RWPE2 (cell line): ENCODE data around the gene TMEM108.

Experiments
- ATAC-seq: fragments of 200-7000 bp; cut with Tn5 transposase; 3 replicates; pipeline ENCODE4 v1.9.1; 2021; ENCODE audit warnings: low read depth
- DNase-seq: peaks from one replicate; pipeline ENCODE4 v3.0.0-alpha.2; 2020; ENCODE audit warnings: low spot score
- H3K27ac ChIP-seq: fragments of 450-650 bp; 2 replicates; pipeline ENCODE4 v1.5.1; 2017; ENCODE audit warnings: mild to moderate bottlenecking; ENCODE audit not compliant: poor library complexity, severe bottlenecking
- H3K27me3 ChIP-seq: fragments of 250-450 bp; sonication (Bioruptor Pico); 2 replicates; pipeline ENCODE4 v1.5.1; 2021; ENCODE audit warnings: mild to moderate bottlenecking, moderate library complexity; ENCODE audit not compliant: insufficient read depth, poor library complexity, severe bottlenecking
- H3K36me3 ChIP-seq: fragments of 250-450 bp; sonication (Bioruptor Pico); 2 replicates; pipeline ENCODE4 v1.5.1; 2020; ENCODE audit warnings: low read depth, mild to moderate bottlenecking, moderate library complexity
- H3K4me1 ChIP-seq: fragments of 250-450 bp; sonication (Bioruptor Pico); 2 replicates; pipeline ENCODE4 v1.5.1; 2021; ENCODE audit warnings: mild to moderate bottlenecking, moderate library complexity; ENCODE audit not compliant: insufficient read depth, poor library complexity, severe bottlenecking
- H3K4me3 ChIP-seq: fragments of 250-450 bp; sonication (Bioruptor Pico); 2 replicates; pipeline ENCODE4 v1.5.1; 2021; ENCODE audit warnings: mild to moderate bottlenecking, moderate library complexity; ENCODE audit not compliant: severe bottlenecking
- H3K9me3 ChIP-seq: fragments of 250-450 bp; sonication (Bioruptor Pico); 2 replicates; pipeline ENCODE4 v1.5.1; 2021; ENCODE audit warnings: mild to moderate bottlenecking, moderate library complexity; ENCODE audit not compliant: severe bottlenecking
- CTCF ChIP-seq: fragments of 450-650 bp; IDR thresholded peaks from one replicate; pipeline ENCODE4 v1.5.1; 2017; ENCODE audit warnings: mild to moderate bottlenecking, moderate library complexity; ENCODE audit not compliant: poor library complexity, severe bottlenecking

The TMEM108 gene

GRCh38 chr3:133192363-133192945 is 154.3 kb downstream of the TMEM108 start:
- TF ChIP-seq CTCF = no peak

GRCh38 chr3:133192967-133193366 is 154.8 kb downstream of the TMEM108 start:
- no peak overlapping the region for H3K4me3 ChIP-seq
- H3K27me3 ChIP-seq = no peaks in the 10 kb centered on the region
- H3K9me3 ChIP-seq = no peaks in the 10 kb centered on the region
- no peak for DNase-seq
- ATAC-seq = no peak
- H3K27ac ChIP-seq = no peak overlapping the region
- no peaks in the 10 kb centered on the region for H3K4me1 ChIP-seq
- H3K36me3 ChIP-seq = no peaks in the 10 kb centered on the region
- TF ChIP-seq CTCF = no peak

More at GRCh38 chr3:133192363-133192945, 154.3 kb downstream of the TMEM108 start:
- DNase-seq = no peak
- H3K4me3 ChIP-seq = no peak overlapping the region
- no peaks in the 10 kb centered on the region for H3K9me3 ChIP-seq
- H3K27ac ChIP-seq = no peak overlapping the region
- H3K36me3 ChIP-seq = no peaks in the 10 kb centered on the region
- no peaks in the 10 kb centered on the region for H3K27me3 ChIP-seq
- H3K4me1 ChIP-seq = no peaks in the 10 kb centered on the region
- no peak for ATAC-seq

DNA sequence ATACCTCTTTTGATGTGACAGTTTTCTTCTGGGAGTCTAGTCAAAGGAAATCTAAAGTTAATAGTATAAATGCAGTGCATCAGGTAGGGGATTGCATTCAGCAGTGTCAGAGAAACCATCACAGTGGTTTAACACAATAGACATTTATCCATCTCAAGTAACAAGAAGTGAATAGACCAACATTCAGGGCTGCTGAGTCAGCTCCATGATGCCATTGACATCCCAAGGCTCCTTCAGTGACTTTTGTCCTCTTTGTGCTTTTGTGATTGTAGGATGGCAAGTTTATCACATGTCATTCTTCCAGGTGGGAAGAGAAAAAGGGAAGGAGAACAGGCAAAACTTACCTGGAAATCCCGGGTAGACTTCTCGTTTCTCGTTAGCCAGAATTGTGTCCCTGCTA is 158.3 kb downstream of the TMEM108 start:
- no peaks in the 10 kb centered on the region for H3K27me3 ChIP-seq
- ATAC-seq (no peak), DNase-seq (no peak)
- no peaks in the 10 kb centered on the region for H3K9me3 ChIP-seq
- H3K27ac ChIP-seq = no peak overlapping the region
- no peak overlapping the region for H3K4me3 ChIP-seq
- H3K4me1 ChIP-seq = no peaks in the 10 kb centered on the region
- no peak for TF ChIP-seq CTCF
- no peaks in the 10 kb centered on the region for H3K36me3 ChIP-seq

DNA sequence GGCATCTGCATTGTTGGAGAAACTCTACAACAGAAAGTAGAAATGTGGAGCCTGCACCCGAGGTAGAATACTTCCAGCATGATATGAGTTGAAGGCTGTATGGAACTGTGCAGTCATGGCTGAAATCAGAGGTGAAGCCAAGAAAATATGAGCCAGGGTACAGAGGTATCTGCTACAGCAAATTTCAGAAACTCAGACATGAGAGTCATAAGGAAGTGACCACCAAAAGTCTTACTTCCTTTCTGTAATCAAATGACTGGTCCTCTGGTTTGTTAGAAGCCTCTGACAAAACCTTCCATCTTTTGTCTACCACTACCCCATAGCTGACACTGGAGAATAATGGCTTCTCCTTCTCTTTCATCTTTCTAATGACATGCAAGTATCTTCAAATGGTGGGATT is 159.4 kb downstream of the TMEM108 start:
- DNase-seq (no peak), ATAC-seq (no peak)
- Histone ChIP-seq H3K27me3 (no peaks in the 10 kb centered on the region), H3K4me3 (no peak overlapping the region), H3K27ac (no peak overlapping the region), H3K4me1 (no peaks in the 10 kb centered on the region), H3K36me3 (no peaks in the 10 kb centered on the region), H3K9me3 (no peaks in the 10 kb centered on the region)
- TF ChIP-seq CTCF = no peak

DNA sequence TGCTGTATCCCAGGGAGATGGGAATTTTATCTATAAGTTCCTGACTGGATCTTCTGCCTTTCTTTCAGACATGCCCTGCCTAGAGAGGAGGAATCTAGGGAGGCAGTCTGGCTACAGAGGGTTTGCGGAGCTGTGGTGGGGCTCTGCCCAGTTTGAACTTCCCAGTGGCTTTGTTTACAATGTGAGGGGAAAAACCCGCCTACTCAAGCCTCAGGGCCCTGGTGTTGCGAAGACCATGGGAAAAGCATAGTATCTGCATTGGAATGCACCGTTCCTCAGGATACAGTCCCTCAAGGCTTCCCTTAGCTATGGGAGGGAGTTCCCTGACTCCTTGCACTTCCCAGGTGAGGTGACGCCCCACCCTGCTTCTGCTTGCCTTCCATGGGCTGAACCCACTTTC is 168.7 kb downstream of the TMEM108 start:
- H3K27ac ChIP-seq = no peak overlapping the region
- ATAC-seq = no peak
- no peak for TF ChIP-seq CTCF
- H3K4me3 ChIP-seq = no peak overlapping the region
- DNase-seq = no peak
- H3K9me3 ChIP-seq = no peaks in the 10 kb centered on the region
- H3K36me3 ChIP-seq = no peaks in the 10 kb centered on the region
- peaks cover 2% of the 10 kb centered on the region for H3K27me3 ChIP-seq
- no peaks in the 10 kb centered on the region for H3K4me1 ChIP-seq
